ENCODE data around the gene CRYGS. TPM values are rescaled to one million over a fixed set of nuclear protein-coding genes. Genes with fewer than 3 reads are reported as not detected.

Gene CRYGS
- total and polyA plus RNA-seq, 2 donors (not counting 1 experiment from before 2014, with no cell fraction given) = 3.6 to 10.9 TPM

DNA sequence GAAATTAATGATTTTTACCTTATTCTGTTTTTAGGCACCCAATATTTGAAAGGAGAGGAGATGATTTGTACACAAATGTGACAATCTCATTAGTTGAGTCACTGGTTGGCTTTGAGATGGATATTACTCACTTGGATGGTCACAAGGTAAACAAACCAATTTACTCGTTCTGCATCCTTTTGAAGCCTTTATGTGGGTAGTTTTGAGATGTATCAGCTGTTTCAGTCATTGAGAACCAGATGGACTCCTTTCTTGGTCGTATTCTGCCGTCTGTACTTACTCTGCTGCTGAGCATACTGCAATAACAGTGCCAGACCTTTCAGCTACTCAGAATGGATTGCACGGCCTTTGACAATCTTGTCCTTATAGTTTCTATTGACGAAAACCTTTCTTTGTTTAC lies 39.7 kb upstream of the CRYGS start:
- Mint-ChIP-seq H3K27me3 (no peaks in the 10 kb centered on the region), H3K9me3 (ENCODE audit: insufficient read depth) (no peaks in the 10 kb centered on the region), H3K27ac (no peak overlapping the region), H3K4me3 (no peak overlapping the region), H3K4me1 (no peaks in the 10 kb centered on the region)
- intact Hi-C loops (cut with micrococcal nuclease) = no loop called here
- Histone ChIP-seq H3K27me3 (replicated peaks in 1 of 4; ENCODE audit: control extremely low read depth in 1 of 4, control insufficient read depth in 3 of 4, insufficient read depth in 4 of 4, low read length in 3 of 4) (no peaks in the 10 kb centered on the region), H3K36me3 (replicated peaks in 1 of 2; ENCODE audit: control extremely low read depth in 1 of 2, control insufficient read depth in 1 of 2, extremely low read depth in 1 of 2, insufficient read depth in 2 of 2, low read length in 1 of 2) (peaks cover 50 to 71% of the 10 kb centered on the region in 2 experiments), H3K4me1 (ENCODE audit: control insufficient read depth in 2 of 2, insufficient read depth in 2 of 2, low read length in 2 of 2) (no peaks in the 10 kb centered on the region), H2AFZ (ENCODE audit: insufficient read depth, low read depth, low read length, poor library complexity, severe bottlenecking) (no peak overlapping the region), H3K9ac (ENCODE audit: low read length) (no peak overlapping the region), H3K4me3 (ENCODE audit: control extremely low read depth in 1 of 5, extremely low read depth in 1 of 5, insufficient read depth in 1 of 5, low read depth in 2 of 5, low read length in 4 of 5) (no peak overlapping the region), H3K4me2 (replicated peaks; ENCODE audit: low read depth, low read length, poor library complexity, severe bottlenecking) (no peak overlapping the region), H3K9me3 (ENCODE audit: control extremely low read depth in 1 of 3, control insufficient read depth in 2 of 3, insufficient read depth in 1 of 3, low read length in 2 of 3) (no peaks in the 10 kb centered on the region), H3K79me2 (ENCODE audit: control insufficient read depth, insufficient read depth, low read length) (peaks cover 7% of the 10 kb centered on the region), H3K27ac (ENCODE audit: low read length in 2 of 2) (no peak overlapping the region), H4K20me1 (ENCODE audit: control insufficient read depth, insufficient read depth, low read length, poor library complexity, severe bottlenecking) (no peaks in the 10 kb centered on the region)
- ChIA-PET CTCF (interaction anchor here (2.3 kb wide), 1 partner anchor 33 kb away, joined by 10 read pairs; no protein-coding TSS in a partner anchor), POLR2A (no interaction called here)
- no peak for DNase-seq
- no peak for ATAC-seq (ENCODE audit: low read depth)
- 96% methylated on average over 3 of the region's 5 CpGs for WGBS (ENCODE audit: insufficient coverage)
- TF ChIP-seq, protein P1, sequence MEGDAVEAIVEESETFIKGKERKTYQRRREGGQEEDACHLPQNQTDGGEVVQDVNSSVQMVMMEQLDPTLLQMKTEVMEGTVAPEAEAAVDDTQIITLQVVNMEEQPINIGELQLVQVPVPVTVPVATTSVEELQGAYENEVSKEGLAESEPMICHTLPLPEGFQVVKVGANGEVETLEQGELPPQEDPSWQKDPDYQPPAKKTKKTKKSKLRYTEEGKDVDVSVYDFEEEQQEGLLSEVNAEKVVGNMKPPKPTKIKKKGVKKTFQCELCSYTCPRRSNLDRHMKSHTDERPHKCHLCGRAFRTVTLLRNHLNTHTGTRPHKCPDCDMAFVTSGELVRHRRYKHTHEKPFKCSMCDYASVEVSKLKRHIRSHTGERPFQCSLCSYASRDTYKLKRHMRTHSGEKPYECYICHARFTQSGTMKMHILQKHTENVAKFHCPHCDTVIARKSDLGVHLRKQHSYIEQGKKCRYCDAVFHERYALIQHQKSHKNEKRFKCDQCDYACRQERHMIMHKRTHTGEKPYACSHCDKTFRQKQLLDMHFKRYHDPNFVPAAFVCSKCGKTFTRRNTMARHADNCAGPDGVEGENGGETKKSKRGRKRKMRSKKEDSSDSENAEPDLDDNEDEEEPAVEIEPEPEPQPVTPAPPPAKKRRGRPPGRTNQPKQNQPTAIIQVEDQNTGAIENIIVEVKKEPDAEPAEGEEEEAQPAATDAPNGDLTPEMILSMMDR (IDR thresholded peaks at IDR 0.05) = no peak
- no peak for TF ChIP-seq EZH2 (IDR thresholded peaks at IDR 0.05; ENCODE audit: borderline replicate concordance, insufficient read depth, low read depth, low read length, poor library complexity, severe bottlenecking)

DNA sequence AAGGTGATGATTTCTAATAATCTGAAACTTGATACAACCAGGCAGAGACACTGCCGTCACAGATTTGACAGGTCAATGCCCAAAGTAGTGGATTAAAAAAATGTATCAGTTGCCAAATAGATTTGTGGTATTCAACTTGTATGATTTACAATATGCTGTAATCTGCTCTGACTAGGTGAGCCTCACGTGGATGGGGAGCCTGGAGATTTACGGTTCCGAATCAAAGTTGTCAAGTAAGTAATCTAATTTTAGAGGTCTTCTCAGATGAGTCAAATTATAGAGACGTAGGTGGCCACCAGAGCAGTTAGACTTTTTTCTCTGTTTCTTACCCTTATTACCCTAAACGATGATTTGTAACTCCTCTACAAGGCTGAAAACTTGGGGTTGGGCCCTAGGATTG lies 38.4 kb upstream of the CRYGS start:
- Mint-ChIP-seq H3K27ac (no peak overlapping the region), H3K9me3 (ENCODE audit: insufficient read depth) (no peaks in the 10 kb centered on the region), H3K4me1 (no peaks in the 10 kb centered on the region), H3K27me3 (no peaks in the 10 kb centered on the region), H3K4me3 (no peak overlapping the region)
- Histone ChIP-seq H3K4me2 (replicated peaks; ENCODE audit: low read depth, low read length, poor library complexity, severe bottlenecking) (no peak overlapping the region), H3K79me2 (ENCODE audit: control insufficient read depth, insufficient read depth, low read length) (peaks cover 7% of the 10 kb centered on the region), H3K4me1 (ENCODE audit: control insufficient read depth in 2 of 2, insufficient read depth in 2 of 2, low read length in 2 of 2) (no peaks in the 10 kb centered on the region), H3K27me3 (replicated peaks in 1 of 4; ENCODE audit: control extremely low read depth in 1 of 4, control insufficient read depth in 3 of 4, insufficient read depth in 4 of 4, low read length in 3 of 4) (no peaks in the 10 kb centered on the region), H3K9me3 (ENCODE audit: control extremely low read depth in 1 of 3, control insufficient read depth in 2 of 3, insufficient read depth in 1 of 3, low read length in 2 of 3) (no peaks in the 10 kb centered on the region), H3K27ac (ENCODE audit: low read length in 2 of 2) (no peak overlapping the region), H3K4me3 (ENCODE audit: control extremely low read depth in 1 of 5, extremely low read depth in 1 of 5, insufficient read depth in 1 of 5, low read depth in 2 of 5, low read length in 4 of 5) (no peak overlapping the region), H2AFZ (ENCODE audit: insufficient read depth, low read depth, low read length, poor library complexity, severe bottlenecking) (no peak overlapping the region), H4K20me1 (ENCODE audit: control insufficient read depth, insufficient read depth, low read length, poor library complexity, severe bottlenecking) (no peaks in the 10 kb centered on the region), H3K9ac (ENCODE audit: low read length) (no peak overlapping the region), H3K36me3 (replicated peaks in 1 of 2; ENCODE audit: control extremely low read depth in 1 of 2, control insufficient read depth in 1 of 2, extremely low read depth in 1 of 2, insufficient read depth in 2 of 2, low read length in 1 of 2) (peaks cover 54 to 82% of the 10 kb centered on the region in 2 experiments)
- ATAC-seq (ENCODE audit: low read depth) (no peak), DNase-seq (no peak)
- POLR2A ChIA-PET = no interaction called here
- TF ChIP-seq EZH2 (IDR thresholded peaks at IDR 0.05; ENCODE audit: borderline replicate concordance, insufficient read depth, low read depth, low read length, poor library complexity, severe bottlenecking) = no peak
- CTCF ChIA-PET = no interaction called here
- intact Hi-C loops (cut with micrococcal nuclease) = no loop called here
- 100% methylated on average over 2 of the region's 6 CpGs for WGBS (ENCODE audit: insufficient coverage)
